GM12878 (cell line): ENCODE data around the gene OPRM1. TPM values are rescaled to one million over a fixed set of nuclear protein-coding genes. Genes with fewer than 3 reads are reported as not detected.

ENCODE experiments used
- ASH2L ChIP-seq: fragments of 300-600, 200-600 bp; sonication (generic); IDR thresholded peaks from 2 replicates; pipeline ENCODE4 v1.6.1; 2017; ENCODE audit warnings: low read depth, mild to moderate bottlenecking, borderline replicate concordance
- BCL11A ChIP-seq: IDR thresholded peaks from 2 replicates; pipeline ENCODE4 v1.6.1; 2011; ENCODE audit warnings: low read depth, low read length
- BHLHE40 ChIP-seq, 2 experiments: fragments of 450-650 bp in 1 of 2; IDR thresholded peaks; 2 replicates each; pipeline ENCODE4 v1.6.1; 2011 to 2017; ENCODE audit warnings: low read depth in 2 of 2, borderline replicate concordance in 1 of 2, improper control_type of control experiment in 1 of 2, low read length in 1 of 2, mild to moderate bottlenecking in 1 of 2
- BMI1 ChIP-seq: fragments of 450-650 bp; IDR thresholded peaks from 2 replicates; pipeline ENCODE4 v1.6.1; 2016; ENCODE audit warnings: mild to moderate bottlenecking, moderate library complexity, borderline replicate concordance
- CBX3 ChIP-seq: fragments of 200-600 bp; sonication (generic); IDR thresholded peaks from 2 replicates; pipeline ENCODE4 v1.6.1; 2016; ENCODE audit warnings: low read depth, borderline replicate concordance
- IKZF1 ChIP-seq: fragments of 450-650 bp; conservative IDR thresholded peaks from 2 replicates; pipeline ENCODE4 v1.6.1; 2017; ENCODE audit warnings: antibody characterized with exemption, mild to moderate bottlenecking
- JUNB ChIP-seq: IDR thresholded peaks from 2 replicates; pipeline ENCODE4 v1.6.1; 2016; ENCODE audit warnings: antibody characterized with exemption, mild to moderate bottlenecking
- LARP7 ChIP-seq: fragments of 450-650 bp; IDR thresholded peaks from 2 replicates; pipeline ENCODE4 v1.6.1; 2017; ENCODE audit warnings: mild to moderate bottlenecking
- MEF2A ChIP-seq: IDR thresholded peaks from 2 replicates; pipeline ENCODE4 v1.6.1; 2011; ENCODE audit warnings: low read depth, mild to moderate bottlenecking, low read length, moderate library complexity; ENCODE audit not compliant: insufficient read depth
- MEF2B ChIP-seq: fragments of 450-650 bp; IDR thresholded peaks from 2 replicates; pipeline ENCODE4 v1.6.1; 2018; ENCODE audit warnings: mild to moderate bottlenecking, moderate library complexity; ENCODE audit not compliant: partially characterized antibody, poor library complexity, severe bottlenecking
- MTA2 ChIP-seq: fragments of 450-650 bp; IDR thresholded peaks from 2 replicates; pipeline ENCODE4 v1.6.1; 2016; ENCODE audit warnings: low read depth, mild to moderate bottlenecking, moderate library complexity
- NFYB ChIP-seq: IDR thresholded peaks from 2 replicates; pipeline ENCODE4 v1.6.1; 2011; ENCODE audit warnings: low read depth, mild to moderate bottlenecking, low read length, improper control_type of control experiment, moderate library complexity; ENCODE audit not compliant: insufficient read depth
- RBBP5 ChIP-seq: fragments of 200-600 bp; sonication (generic); conservative IDR thresholded peaks from 2 replicates; pipeline ENCODE4 v1.6.1; 2016
- RUNX3 ChIP-seq: IDR thresholded peaks from 2 replicates; pipeline ENCODE4 v1.6.1; 2012; ENCODE audit warnings: low read length, inconsistent platforms
- SPI1 ChIP-seq: IDR thresholded peaks from 2 replicates; pipeline ENCODE4 v1.6.1; 2011; ENCODE audit warnings: low read depth, mild to moderate bottlenecking, low read length, moderate library complexity, borderline replicate concordance; ENCODE audit not compliant: insufficient read depth
- SRF ChIP-seq, 2 experiments: IDR thresholded peaks; 2 replicates each; pipeline ENCODE4 v1.6.1; 2011; ENCODE audit warnings: low read depth in 2 of 2, low read length in 2 of 2, mild to moderate bottlenecking in 1 of 2, moderate library complexity in 1 of 2
- STAT1 ChIP-seq: fragments of 450-650 bp; conservative IDR thresholded peaks from 2 replicates; pipeline ENCODE4 v1.6.1; 2014; ENCODE audit warnings: antibody characterized with exemption, mild to moderate bottlenecking
- STAT3 ChIP-seq: IDR thresholded peaks from 2 replicates; pipeline ENCODE4 v1.6.1; 2011; ENCODE audit warnings: low read depth, low read length, improper control_type of control experiment
- SUPT20H ChIP-seq: IDR thresholded peaks from 2 replicates; pipeline ENCODE4 v1.6.1; 2011; ENCODE audit warnings: low read depth, mild to moderate bottlenecking, low read length, moderate library complexity, borderline replicate concordance; ENCODE audit not compliant: control insufficient read depth
- TARDBP ChIP-seq: IDR thresholded peaks from 2 replicates; pipeline ENCODE4 v1.6.1; 2016; ENCODE audit warnings: borderline replicate concordance
- TBL1XR1 ChIP-seq: IDR thresholded peaks from 2 replicates; pipeline ENCODE4 v1.6.1; 2012; ENCODE audit warnings: low read depth, low read length, improper control_type of control experiment
- ZNF217 ChIP-seq: fragments of 450-650 bp; IDR thresholded peaks from 2 replicates; pipeline ENCODE4 v1.6.1; 2017; ENCODE audit warnings: antibody characterized with exemption, mild to moderate bottlenecking
- ZNF24 ChIP-seq: fragments of 450-650 bp; IDR thresholded peaks from 2 replicates; pipeline ENCODE4 v1.6.1; 2017; ENCODE audit warnings: antibody characterized with exemption, mild to moderate bottlenecking
- ZNF384 ChIP-seq: IDR thresholded peaks from 2 replicates; pipeline ENCODE4 v1.6.1; 2012; ENCODE audit warnings: low read depth, mild to moderate bottlenecking, low read length, improper control_type of control experiment, borderline replicate concordance
- polyA plus RNA-seq, 11 experiments: library from polyadenylated mRNA; depleted of rRNA in 4 of 11; unstranded in 6 of 11; stranded (reverse) in 5 of 11; fragments of >200 nt; fragmentation: Nextera tagmentation in 4 of 11; fragmentation: Illumina TruSeq in 1 of 11; extraction: Ambion mirVana in 4 of 11; extraction: Trizol in 1 of 11; gene quantifications; 1 replicate in 1 of 11; 2 replicates in 10 of 11; pipeline versions ENCODE4 v1.2.1 to v1.2.3, GENCODE V29; 2011 to 2016; ENCODE audit warnings: inconsistent platforms in 2 of 11, missing spikeins in 2 of 11, low read depth in 1 of 11
- total RNA-seq, 4 experiments: library from RNA; depleted of rRNA in 3 of 4; stranded (reverse); fragments of >200 nt in 3 of 4; fragmentation: Illumina TruSeq in 1 of 4; extraction: Trizol in 1 of 4; gene quantifications; 2 replicates each; pipeline versions ENCODE4 v1.2.1 to v1.2.3, GENCODE V29; 2013 to 2021
- TF ChIP-seq, protein P1 (sequence below): IDR thresholded peaks from 2 replicates; pipeline ENCODE4 v1.6.1; 2012; ENCODE audit warnings: low read depth, low read length, improper control_type of control experiment
- TF ChIP-seq, protein P2 (sequence below): IDR thresholded peaks from 2 replicates; pipeline ENCODE4 v1.6.1; 2011; ENCODE audit warnings: low read depth, mild to moderate bottlenecking, low read length, moderate library complexity, borderline replicate concordance; ENCODE audit errors: extremely low read depth
- TF ChIP-seq, protein P3 (sequence below): fragments of 450-650 bp; IDR thresholded peaks from 2 replicates; pipeline ENCODE4 v1.6.1; 2014; ENCODE audit warnings: mild to moderate bottlenecking
- TF ChIP-seq, protein P4 (sequence below): IDR thresholded peaks from 2 replicates; pipeline ENCODE4 v1.6.1; 2011; ENCODE audit warnings: borderline replicate concordance, low read depth, mild to moderate bottlenecking, moderate library complexity, low read length; ENCODE audit not compliant: insufficient read depth, poor library complexity, severe bottlenecking

Gene OPRM1
- total and polyA plus RNA-seq, 10 of the 15 experiments (the other 5 are each of a cell fraction or from before 2014, with no cell fraction given), result not detected

DNA sequence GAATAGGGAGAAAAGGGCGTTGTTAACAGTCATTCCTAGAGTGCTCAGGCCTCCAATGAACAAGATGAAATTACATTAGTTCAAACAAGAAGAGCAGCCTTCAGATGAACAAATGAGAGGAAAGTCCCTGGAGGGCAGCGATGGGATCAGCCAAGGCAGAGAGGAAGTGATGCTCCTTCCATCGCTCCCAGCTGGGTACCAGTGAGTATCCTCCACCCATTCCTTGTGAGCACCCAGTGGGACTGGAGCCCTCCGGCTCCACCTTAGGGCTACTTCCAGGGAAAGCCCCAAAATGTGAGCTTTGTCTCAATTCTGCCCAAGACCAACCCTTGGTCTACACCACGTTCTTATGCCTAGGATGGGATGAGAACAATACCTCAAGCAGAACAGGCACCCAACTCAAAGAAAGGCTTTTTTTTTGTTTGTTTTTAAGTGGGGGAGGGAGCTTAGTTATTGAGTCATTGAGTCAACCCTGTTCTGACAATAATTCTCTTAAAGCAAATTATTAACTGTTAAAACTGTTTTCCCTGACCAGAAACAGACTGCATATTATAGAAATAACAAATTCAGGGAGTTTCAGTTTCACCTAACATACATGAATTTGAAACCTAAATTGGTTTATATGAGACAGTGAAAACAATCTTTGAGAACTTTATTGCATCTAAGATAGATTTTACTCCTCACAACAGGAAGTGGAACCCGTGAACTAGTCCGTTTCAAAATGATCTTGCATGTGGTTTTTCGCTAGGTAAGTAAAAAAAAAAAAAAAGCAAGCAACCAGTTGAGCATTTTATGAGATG lies 210.7 kb downstream of the OPRM1 start (continued):
- TF ChIP-seq SUPT20H, result no peak
- TF ChIP-seq ZNF217, result peak; percentile 26; the same call in 1 of the 2 replicates
- TF ChIP-seq, protein P1, sequence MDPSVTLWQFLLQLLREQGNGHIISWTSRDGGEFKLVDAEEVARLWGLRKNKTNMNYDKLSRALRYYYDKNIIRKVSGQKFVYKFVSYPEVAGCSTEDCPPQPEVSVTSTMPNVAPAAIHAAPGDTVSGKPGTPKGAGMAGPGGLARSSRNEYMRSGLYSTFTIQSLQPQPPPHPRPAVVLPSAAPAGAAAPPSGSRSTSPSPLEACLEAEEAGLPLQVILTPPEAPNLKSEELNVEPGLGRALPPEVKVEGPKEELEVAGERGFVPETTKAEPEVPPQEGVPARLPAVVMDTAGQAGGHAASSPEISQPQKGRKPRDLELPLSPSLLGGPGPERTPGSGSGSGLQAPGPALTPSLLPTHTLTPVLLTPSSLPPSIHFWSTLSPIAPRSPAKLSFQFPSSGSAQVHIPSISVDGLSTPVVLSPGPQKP, result no peak
- peak; percentile 29; the same call in 1 of the 2 replicates for TF ChIP-seq LARP7
- peak; percentile 78 for TF ChIP-seq MEF2B
- TF ChIP-seq CBX3, result no peak
- TF ChIP-seq, protein P2, sequence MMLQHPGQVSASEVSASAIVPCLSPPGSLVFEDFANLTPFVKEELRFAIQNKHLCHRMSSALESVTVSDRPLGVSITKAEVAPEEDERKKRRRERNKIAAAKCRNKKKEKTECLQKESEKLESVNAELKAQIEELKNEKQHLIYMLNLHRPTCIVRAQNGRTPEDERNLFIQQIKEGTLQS, result no peak
- peak; percentile 95 for TF ChIP-seq IKZF1
- peak; percentile 87 for TF ChIP-seq SPI1
- no peak for TF ChIP-seq STAT1
- peak; percentile 72; the same call in 1 of the 2 replicates for TF ChIP-seq MEF2A
- no peak for TF ChIP-seq SRF (IDR thresholded peaks at IDR 0.05; ENCODE audit: low read depth in 2 of 2, low read length in 2 of 2)
- peak; percentile 74 for TF ChIP-seq ZNF24
- no peak for TF ChIP-seq NFYB
- TF ChIP-seq RUNX3, result peak; percentile 88
- TF ChIP-seq JUNB, result peak; percentile 35; the same call in 1 of the 2 replicates
- TF ChIP-seq TARDBP, result no peak
- TF ChIP-seq STAT3, result 0 out of 2 replicates have a peak, but pooled peaks have one; percentile 71
- no peak for TF ChIP-seq RBBP5
- TF ChIP-seq TBL1XR1, result peak; percentile 87
- peak; percentile 94 for TF ChIP-seq MTA2
- TF ChIP-seq, protein P3, sequence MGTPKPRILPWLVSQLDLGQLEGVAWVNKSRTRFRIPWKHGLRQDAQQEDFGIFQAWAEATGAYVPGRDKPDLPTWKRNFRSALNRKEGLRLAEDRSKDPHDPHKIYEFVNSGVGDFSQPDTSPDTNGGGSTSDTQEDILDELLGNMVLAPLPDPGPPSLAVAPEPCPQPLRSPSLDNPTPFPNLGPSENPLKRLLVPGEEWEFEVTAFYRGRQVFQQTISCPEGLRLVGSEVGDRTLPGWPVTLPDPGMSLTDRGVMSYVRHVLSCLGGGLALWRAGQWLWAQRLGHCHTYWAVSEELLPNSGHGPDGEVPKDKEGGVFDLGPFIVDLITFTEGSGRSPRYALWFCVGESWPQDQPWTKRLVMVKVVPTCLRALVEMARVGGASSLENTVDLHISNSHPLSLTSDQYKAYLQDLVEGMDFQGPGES, result no peak
- TF ChIP-seq ASH2L, result no peak
- TF ChIP-seq BCL11A, result peak; percentile 43; the same call in 1 of the 2 replicates
- TF ChIP-seq, protein P4, sequence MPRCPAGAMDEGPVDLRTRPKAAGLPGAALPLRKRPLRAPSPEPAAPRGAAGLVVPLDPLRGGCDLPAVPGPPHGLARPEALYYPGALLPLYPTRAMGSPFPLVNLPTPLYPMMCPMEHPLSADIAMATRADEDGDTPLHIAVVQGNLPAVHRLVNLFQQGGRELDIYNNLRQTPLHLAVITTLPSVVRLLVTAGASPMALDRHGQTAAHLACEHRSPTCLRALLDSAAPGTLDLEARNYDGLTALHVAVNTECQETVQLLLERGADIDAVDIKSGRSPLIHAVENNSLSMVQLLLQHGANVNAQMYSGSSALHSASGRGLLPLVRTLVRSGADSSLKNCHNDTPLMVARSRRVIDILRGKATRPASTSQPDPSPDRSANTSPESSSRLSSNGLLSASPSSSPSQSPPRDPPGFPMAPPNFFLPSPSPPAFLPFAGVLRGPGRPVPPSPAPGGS, result no peak
- no peak for TF ChIP-seq BMI1
- peak; percentile 83 to 88 for TF ChIP-seq BHLHE40 (IDR thresholded peaks at IDR 0.05; ENCODE audit: borderline replicate concordance in 1 of 2, low read depth in 2 of 2, low read length in 1 of 2)
- TF ChIP-seq ZNF384, result peak; percentile 96
